Activated naive CD8-positive, alpha-beta T cell treated with anti-CD3 and anti-CD28 coated beads, Interleukin-2, amount 10 ng/mL, durations not matched to agents 7 days and 5 days (primary cell): ENCODE results near the gene HOXD9. TPM values are rescaled to one million over a fixed set of nuclear protein-coding genes. Genes with fewer than 3 reads are reported as not detected.

Experiments
- ATAC-seq: fragments of 150-1000 bp; cut with Tn5 transposase; one replicate; pipeline ENCODE4 v1.10.0; 2021; ENCODE audit warnings: low read depth, moderate library complexity
- POLR2A ChIA-PET: fragments of 350-600 bp; sonication (Branson Sonifier 250); formaldehyde crosslinking; loops from one replicate; lab custom pipeline; 2021; ENCODE audit warnings: antibody characterized with exemption; lab: Charles Lee
- DNase-seq: peaks from one replicate; pipeline ENCODE4 v3.0.0; 2021
- H3K27ac Mint-ChIP-seq: one replicate; pipeline ENCODE4 v1.8.0; 2022; ENCODE audit warnings: mild to moderate bottlenecking, mixed read lengths
- H3K27me3 Mint-ChIP-seq: one replicate; pipeline ENCODE4 v1.8.0; 2022; ENCODE audit warnings: mild to moderate bottlenecking, moderate library complexity, mixed read lengths
- H3K36me3 Mint-ChIP-seq: one replicate; pipeline ENCODE4 v1.8.0; 2021; ENCODE audit warnings: mild to moderate bottlenecking, mixed read lengths
- H3K4me1 Mint-ChIP-seq: one replicate; pipeline ENCODE4 v1.8.0; 2021; ENCODE audit warnings: mixed read lengths
- H3K4me3 Mint-ChIP-seq: one replicate; pipeline ENCODE4 v1.8.0; 2022; ENCODE audit warnings: mild to moderate bottlenecking, moderate library complexity, mixed read lengths
- H3K9me3 Mint-ChIP-seq: one replicate; pipeline ENCODE4 v1.8.0; 2021; ENCODE audit warnings: mixed read lengths
- microRNA-seq: library from miRNA; unstranded; fragments of <30 nt; microRNA quantifications from one replicate; pipeline ENCODE4 v1.2.0, GENCODE V29; 2022
- total RNA-seq, 2 experiments: library from RNA; stranded (reverse); gene quantifications; one replicate each; pipeline ENCODE4 v1.2.3, GENCODE V29; 2021

HOXD9 gene
- total RNA-seq, 2 experiments from 2014 or later, result not detected

DNA sequence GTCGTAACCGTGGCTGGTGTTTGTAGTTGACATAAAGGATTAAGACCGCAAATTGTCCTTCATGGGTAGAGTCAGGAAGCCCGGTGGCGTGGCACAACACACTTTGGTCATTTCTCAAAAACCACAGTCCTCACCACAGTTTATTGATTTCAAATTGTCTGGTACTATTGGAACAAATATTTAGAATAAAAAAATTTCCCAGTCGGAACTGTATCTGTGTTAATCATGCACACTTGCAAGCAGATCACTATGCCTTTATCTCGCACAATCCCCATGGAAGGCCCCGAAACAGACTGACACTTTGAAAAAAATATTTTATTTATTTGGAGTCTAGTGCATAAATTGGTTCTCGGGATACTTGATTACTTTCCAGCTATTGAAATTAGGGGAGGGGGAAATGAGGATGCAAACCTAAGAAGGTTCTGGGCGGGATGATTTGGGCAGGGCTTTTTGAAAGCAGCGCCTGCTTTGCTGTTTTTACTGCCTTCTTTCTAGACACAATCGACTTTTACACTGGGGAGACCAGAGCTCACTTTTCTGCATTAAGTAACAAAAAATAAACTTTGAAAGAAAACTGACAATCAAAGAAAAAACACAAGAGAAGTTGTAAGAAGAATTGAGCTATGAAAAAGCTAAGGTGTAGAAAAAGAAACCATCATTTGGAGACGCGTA lies 50.5 kb downstream of the HOXD9 start:
- Mint-ChIP-seq H3K4me1 (peaks cover 7% of the 10 kb centered on the region), H3K4me3 (no peak overlapping the region), H3K36me3 (peaks cover 4% of the 10 kb centered on the region), H3K9me3 (peaks cover 3% of the 10 kb centered on the region), H3K27ac (no peak overlapping the region), H3K27me3 (peaks cover 80% of the 10 kb centered on the region)
- ATAC-seq (no peak), DNase-seq (no peak)
- POLR2A ChIA-PET, result no interaction called here

DNA sequence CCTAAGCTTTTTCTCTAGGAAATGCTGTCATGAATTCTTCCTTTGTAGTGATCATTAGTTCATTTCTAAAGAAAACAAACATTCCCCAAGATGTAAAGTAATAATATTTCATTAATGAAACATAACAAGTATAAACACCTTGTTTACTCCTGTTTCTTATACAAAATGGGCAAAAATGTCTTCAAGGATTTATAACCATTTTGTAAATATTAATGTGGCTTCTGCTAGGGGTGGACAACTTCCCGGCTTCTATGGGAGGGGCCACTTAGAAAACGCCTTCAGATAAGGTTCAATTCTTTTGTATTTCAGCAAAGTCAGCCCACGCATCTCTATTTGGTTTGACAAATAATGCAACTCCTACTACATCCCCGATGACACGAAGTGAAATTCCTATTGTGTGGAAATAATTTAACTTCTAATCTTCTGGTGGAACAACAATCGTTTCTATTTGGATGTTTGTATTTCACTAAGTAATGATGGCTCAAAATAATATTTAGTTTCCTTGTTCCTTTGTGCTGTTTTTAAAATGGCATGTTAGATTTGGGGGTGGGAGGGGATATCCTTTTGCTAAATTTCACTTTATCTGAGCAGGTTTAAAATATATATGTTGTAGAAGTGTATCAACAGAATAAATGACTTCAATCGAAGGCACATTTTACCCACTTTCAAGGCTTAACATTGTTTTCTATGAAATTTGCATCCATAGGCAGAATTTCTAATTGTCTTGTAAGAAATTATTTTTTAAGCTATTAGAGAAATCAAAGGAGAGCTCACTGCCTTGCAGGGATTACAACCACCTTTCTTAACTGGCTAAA lies 51.3 kb downstream of the HOXD9 start:
- ATAC-seq, result no peak
- POLR2A ChIA-PET, result no interaction called here
- Mint-ChIP-seq H3K36me3 (peaks cover 4% of the 10 kb centered on the region), H3K27ac (no peak overlapping the region), H3K9me3 (peaks cover 3% of the 10 kb centered on the region), H3K4me1 (peaks cover 9% of the 10 kb centered on the region), H3K4me3 (no peak overlapping the region), H3K27me3 (peaks cover 85% of the 10 kb centered on the region)
- no peak for DNase-seq

DNA sequence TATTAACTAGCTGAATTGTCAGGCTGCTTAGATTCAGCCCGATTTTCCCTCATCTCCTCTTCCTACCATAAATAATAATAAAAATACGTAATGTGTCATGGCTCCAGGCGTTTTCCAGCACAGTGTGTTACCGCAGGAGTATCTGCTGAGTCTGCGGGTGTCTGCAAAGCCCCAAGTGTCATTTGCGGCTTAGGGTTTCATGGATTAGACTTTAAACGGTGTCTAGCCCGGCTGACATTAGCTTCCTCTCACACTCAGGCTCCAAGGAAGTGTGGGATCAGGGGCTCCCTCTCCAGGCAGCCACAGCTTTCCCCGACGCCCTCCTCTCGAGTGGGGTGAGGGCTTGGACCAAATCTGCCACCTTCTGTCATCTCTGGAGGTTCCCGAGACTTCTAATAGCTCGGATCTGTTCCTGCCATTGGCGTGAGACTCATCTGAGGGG lies 51.9 kb downstream of the HOXD9 start:
- Mint-ChIP-seq H3K36me3 (peaks cover 4% of the 10 kb centered on the region), H3K9me3 (peaks cover 3% of the 10 kb centered on the region), H3K4me1 (peaks cover 9% of the 10 kb centered on the region), H3K4me3 (no peak overlapping the region), H3K27ac (no peak overlapping the region), H3K27me3 (peaks cover 88% of the 10 kb centered on the region)
- no peak for DNase-seq
- POLR2A ChIA-PET, result no interaction called here
- ATAC-seq, result no peak

Small RNA genes lying within 50 kb of the gene (microRNA-seq; reads per million reads assigned to microRNA genes)
- 7.7 reads per million, percentile 6 among the genes with 10 or more reads in this experiment for gene MIR10B

Other genes starting within 250 kb of the HOXD9 start
- 10 to 100 TPM; 41.5 to 45.4 TPM for gene LNPK, start 120.5 kb upstream of the HOXD9 start, total RNA-seq
- not detected for gene EVX2, start 38.8 kb upstream of the HOXD9 start, total RNA-seq
- gene HOXD13, start 30.0 kb upstream of the HOXD9 start, total RNA-seq, result not detected
- gene HOXD12, start 22.9 kb upstream of the HOXD9 start, total RNA-seq, result not detected
- gene HOXD11, start 15.4 kb upstream of the HOXD9 start, total RNA-seq, result not detected
- not detected for gene HOXD10, start 5.9 kb upstream of the HOXD9 start, total RNA-seq
- not detected for gene HOXD8, start 7.0 kb downstream of the HOXD9 start, total RNA-seq
- not detected for gene HOXD4, start 28.8 kb downstream of the HOXD9 start, total RNA-seq
- not detected for gene HOXD3, start 34.6 kb downstream of the HOXD9 start, total RNA-seq
- gene HOXD1, start 65.9 kb downstream of the HOXD9 start, total RNA-seq, result not detected
- 10 to 100 TPM; 11.4 to 12.7 TPM for gene MTX2, start 146.7 kb downstream of the HOXD9 start, total RNA-seq